DOHH2 (cell line): ENCODE measurements around the gene SUCLA2.
"Not testable (repeated sequence)": the region's sequence is repeated elsewhere in the genome, so short reads cannot be mapped to it uniquely, and the experiment has no call there.

Experiments
- H3F3A ChIP-seq: fragments of 200-600 bp; sonication (generic), shearing (Covaris generic); 2 replicates; pipeline ENCODE4 v1.6.0; 2016; ENCODE audit warnings: antibody characterized with exemption, mild to moderate bottlenecking; ENCODE audit not compliant: control insufficient read depth, insufficient read depth
- H3K27ac ChIP-seq: fragments of 200-600 bp; sonication (generic); 2 replicates; pipeline ENCODE4 v1.5.1; 2014; ENCODE audit warnings: low read depth, mild to moderate bottlenecking, low read length, moderate library complexity
- H3K27me3 ChIP-seq: fragments of 200-600 bp; sonication (generic); 2 replicates; pipeline ENCODE4 v1.6.1; 2014; ENCODE audit warnings: mild to moderate bottlenecking, low read length, mixed read lengths; ENCODE audit not compliant: control insufficient read depth
- H3K36me3 ChIP-seq: fragments of 200-600 bp; sonication (generic); 2 replicates; pipeline ENCODE4 v1.6.1; 2014; ENCODE audit warnings: mild to moderate bottlenecking, low read length, moderate library complexity, mixed read lengths; ENCODE audit not compliant: control insufficient read depth
- H3K4me1 ChIP-seq: fragments of 200-600 bp; sonication (generic); 2 replicates; pipeline ENCODE4 v1.6.1; 2014; ENCODE audit warnings: mild to moderate bottlenecking, low read length, mixed read lengths; ENCODE audit not compliant: control insufficient read depth
- H3K4me2 ChIP-seq: fragments of 200-600 bp; sonication (generic); 2 replicates; pipeline ENCODE4 v1.6.0; 2014; ENCODE audit warnings: mild to moderate bottlenecking, low read length, moderate library complexity
- H3K4me3 ChIP-seq: fragments of 200-600 bp; sonication (generic); 2 replicates; pipeline ENCODE4 v1.5.1; 2014; ENCODE audit warnings: mild to moderate bottlenecking, low read length, mixed read lengths
- H3K79me2 ChIP-seq: fragments of 200-600 bp; sonication (generic); 2 replicates; pipeline ENCODE4 v1.6.1; 2014; ENCODE audit warnings: mild to moderate bottlenecking, low read length, mixed read lengths; ENCODE audit not compliant: control insufficient read depth
- H3K9me2 ChIP-seq: fragments of 200-600 bp; sonication (generic); replicated peaks from 2 replicates; pipeline ENCODE4 v1.6.1; 2014; ENCODE audit warnings: mild to moderate bottlenecking, low read length, mixed read lengths; ENCODE audit not compliant: control insufficient read depth
- H3K9me3 ChIP-seq: fragments of 200-600 bp; sonication (generic); 2 replicates; pipeline ENCODE4 v1.6.1; 2014; ENCODE audit warnings: antibody characterized with exemption, low read length, mixed read lengths; ENCODE audit not compliant: control insufficient read depth, insufficient read depth
- H4K20me1 ChIP-seq: fragments of 200-600 bp; sonication (generic); 2 replicates; pipeline ENCODE4 v1.6.0; 2014; ENCODE audit warnings: low read depth, mild to moderate bottlenecking, antibody characterized with exemption, low read length, moderate library complexity; ENCODE audit not compliant: control insufficient read depth, insufficient read depth
- CTCF ChIP-seq: fragments of 200-600 bp; sonication (generic); IDR thresholded peaks from one replicate; pipeline ENCODE4 v1.5.1; 2014; ENCODE audit warnings: antibody characterized with exemption, mild to moderate bottlenecking, low read depth, low read length; ENCODE audit not compliant: poor library complexity, severe bottlenecking
- EZH2phosphoT487 ChIP-seq: fragments of 200-600 bp; sonication (generic); IDR thresholded peaks from 2 replicates; pipeline ENCODE4 v1.6.1; 2017; ENCODE audit warnings: borderline replicate concordance, mild to moderate bottlenecking, antibody characterized with exemption, low read length, moderate library complexity, mixed read lengths

The SUCLA2 gene

GRCh38 chr13:48004201-48004600 lies 3.1 kb upstream of the SUCLA2 start:
- no peaks in the 10 kb centered on the region for H3K27me3 ChIP-seq
- peaks cover 19% of the 10 kb centered on the region for H3K79me2 ChIP-seq
- no peaks in the 10 kb centered on the region for H3K9me2 ChIP-seq
- no peak overlapping the region for H3K27ac ChIP-seq
- H3K4me1 ChIP-seq = peaks cover 14% of the 10 kb centered on the region
- H3F3A ChIP-seq = no peaks in the 10 kb centered on the region
- no peak overlapping the region for H3K4me2 ChIP-seq
- H3K4me3 ChIP-seq = no peak overlapping the region
- no peaks in the 10 kb centered on the region for H3K9me3 ChIP-seq
- no peaks in the 10 kb centered on the region for H4K20me1 ChIP-seq
- peaks cover 4% of the 10 kb centered on the region; the same call in 1 of the 2 replicates for H3K36me3 ChIP-seq
- TF ChIP-seq CTCF (no peak), EZH2phosphoT487 (no peak)

GRCh38 chr13:48001999-48002398 lies 926 bp upstream of the SUCLA2 start:
- Histone ChIP-seq H3K36me3 (peaks cover 14% of the 10 kb centered on the region), H3K79me2 (peaks cover 41% of the 10 kb centered on the region), H3K4me1 (peaks cover 14% of the 10 kb centered on the region)
- H4K20me1 ChIP-seq, H3K9me3 ChIP-seq, H3K27me3 ChIP-seq, H3K4me2 ChIP-seq, H3K9me2 ChIP-seq, H3K27ac ChIP-seq, H3F3A ChIP-seq, H3K4me3 ChIP-seq: not testable (repeated sequence)

GRCh38 chr13:48000559-48001113 lies 437 bp downstream of the SUCLA2 start:
- H3K4me1 ChIP-seq = peaks cover 14% of the 10 kb centered on the region
- H3K27ac ChIP-seq = no peak overlapping the region
- H4K20me1 ChIP-seq = no peaks in the 10 kb centered on the region
- H3K4me2 ChIP-seq = peak overlapping the region; percentile 69
- no peaks in the 10 kb centered on the region for H3K9me3 ChIP-seq
- peaks cover 48% of the 10 kb centered on the region for H3K79me2 ChIP-seq
- TF ChIP-seq EZH2phosphoT487 (no peak), CTCF (no peak)
- peak overlapping the region; percentile 89 for H3K4me3 ChIP-seq
- H3F3A ChIP-seq = no peaks in the 10 kb centered on the region
- no peaks in the 10 kb centered on the region for H3K27me3 ChIP-seq
- H3K36me3 ChIP-seq = peaks cover 18% of the 10 kb centered on the region
- H3K9me2 ChIP-seq = no peaks in the 10 kb centered on the region

GRCh38 chr13:47999973-48000372 lies 1.1 kb downstream of the SUCLA2 start:
- TF ChIP-seq CTCF = no peak
- no peak for TF ChIP-seq EZH2phosphoT487
- H3K9me2 ChIP-seq = no peaks in the 10 kb centered on the region
- no peaks in the 10 kb centered on the region for H3K9me3 ChIP-seq
- H3K4me2 ChIP-seq = peak overlapping the region; percentile 69
- H3F3A ChIP-seq = no peaks in the 10 kb centered on the region
- H3K4me3 ChIP-seq = peak overlapping the region; percentile 89
- peaks cover 24% of the 10 kb centered on the region for H3K36me3 ChIP-seq
- no peaks in the 10 kb centered on the region for H4K20me1 ChIP-seq
- peaks cover 14% of the 10 kb centered on the region for H3K4me1 ChIP-seq
- no peak overlapping the region for H3K27ac ChIP-seq
- peaks cover 55% of the 10 kb centered on the region for H3K79me2 ChIP-seq
- H3K27me3 ChIP-seq = no peaks in the 10 kb centered on the region
